HG03457 (cell line): Measurements from ENCODE around the gene MYO5B.

ENCODE experiments used
- ATAC-seq: cut with Tn5 transposase; IDR thresholded peaks from one replicate; pipeline ENCODE4 v1.9.1; 2021; ENCODE audit warnings: moderate number of reproducible peaks; ENCODE audit not compliant: unreplicated experiment

MYO5B gene

DNA sequence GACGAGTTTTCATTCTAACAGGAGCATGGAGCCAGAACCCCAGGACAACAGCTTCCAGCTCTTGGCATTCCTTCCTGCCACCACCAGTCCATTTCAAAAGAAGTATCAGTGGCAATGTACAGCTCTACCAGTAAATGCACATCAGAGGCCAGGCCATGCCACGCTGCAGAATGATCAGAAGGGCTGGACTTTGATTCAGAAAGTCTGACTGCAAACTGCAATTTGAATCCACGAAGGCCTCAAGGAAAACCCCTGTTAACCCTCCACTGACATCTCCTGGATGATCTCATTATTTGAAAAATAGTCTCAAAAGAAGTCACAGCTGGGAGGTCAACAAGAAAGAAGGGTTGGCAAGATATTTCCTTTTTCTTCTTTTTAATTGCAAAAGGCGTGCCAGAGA is 119.2 kb downstream of the MYO5B start:
- ATAC-seq = no peak

DNA sequence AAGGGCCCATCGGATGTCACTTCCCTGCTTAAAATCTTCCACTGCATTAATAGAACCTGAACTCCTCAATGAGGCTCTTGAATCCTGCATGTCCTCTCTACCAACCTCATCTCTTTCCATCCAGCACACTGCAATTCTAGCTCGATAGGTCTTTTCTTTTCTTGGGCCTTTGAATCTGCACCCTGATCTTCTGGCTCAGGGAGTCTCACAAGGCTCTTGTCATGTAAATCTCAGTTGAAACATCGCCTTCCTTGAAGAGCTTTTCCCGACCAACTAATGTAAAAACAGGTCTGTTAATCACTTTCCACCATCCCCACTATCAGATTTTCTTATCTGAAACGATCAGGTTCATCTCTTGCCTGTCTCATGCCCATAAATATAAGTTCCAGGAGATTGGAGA is 120.5 kb downstream of the MYO5B start:
- ATAC-seq = no peak

DNA sequence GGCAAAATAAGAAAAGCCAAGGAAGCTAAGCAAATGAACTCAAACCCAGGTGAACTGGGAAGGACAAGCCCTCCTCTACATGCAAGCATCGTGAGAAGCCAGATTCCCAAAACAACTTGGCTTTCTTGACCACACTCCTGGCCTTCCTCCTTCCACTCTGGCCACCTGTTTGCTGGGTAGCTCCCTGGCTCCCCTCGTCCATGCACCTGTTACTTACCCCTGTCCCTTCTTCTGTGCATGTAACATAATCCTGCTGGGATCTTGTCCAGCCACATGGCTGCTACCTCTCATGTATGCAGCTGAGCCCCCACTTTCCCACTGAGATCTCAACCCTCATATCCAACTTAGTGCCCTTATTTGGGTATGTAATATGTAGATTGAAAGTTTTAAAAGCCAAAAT is 121.6 kb downstream of the MYO5B start:
- ATAC-seq = no peak

DNA sequence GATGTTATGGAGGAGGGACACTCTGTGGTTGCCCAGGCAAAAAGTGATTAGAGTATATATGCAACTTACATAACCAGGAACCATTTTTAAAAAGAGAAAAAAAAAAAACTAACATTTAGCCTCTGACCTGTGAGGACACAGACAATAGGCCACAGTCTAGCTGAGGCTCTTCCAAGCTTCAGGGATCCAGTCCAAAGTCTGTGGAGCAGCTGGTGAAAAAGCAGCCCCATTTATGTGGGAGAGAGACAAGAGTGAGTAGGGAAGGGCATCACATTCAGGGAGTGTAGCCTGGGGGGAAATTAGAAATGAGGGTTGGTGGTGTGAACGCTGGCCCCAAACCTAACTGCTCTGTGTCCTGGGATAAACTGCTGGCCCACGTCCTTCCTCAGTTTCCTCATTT is 122.8 kb downstream of the MYO5B start:
- no peak for ATAC-seq

DNA sequence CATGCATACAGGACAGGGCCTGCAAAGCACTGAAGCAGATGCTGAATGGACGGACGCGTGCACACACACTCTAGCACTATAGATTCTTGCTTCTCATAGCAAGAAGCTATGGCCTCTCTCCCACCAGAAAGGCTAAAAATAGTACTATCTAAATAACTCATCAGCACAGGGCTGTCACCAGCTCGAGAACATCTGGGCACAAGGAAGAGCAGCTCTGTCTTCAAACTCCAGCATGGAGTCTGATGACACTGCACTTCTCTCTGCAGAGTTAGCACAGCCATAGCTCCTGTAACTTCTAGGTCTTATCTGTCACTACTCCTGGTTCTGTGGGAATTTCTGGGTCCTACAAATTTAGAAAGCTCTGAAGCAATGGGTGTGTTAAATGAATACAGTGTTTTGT is 123.5 kb downstream of the MYO5B start:
- ATAC-seq = no peak

DNA sequence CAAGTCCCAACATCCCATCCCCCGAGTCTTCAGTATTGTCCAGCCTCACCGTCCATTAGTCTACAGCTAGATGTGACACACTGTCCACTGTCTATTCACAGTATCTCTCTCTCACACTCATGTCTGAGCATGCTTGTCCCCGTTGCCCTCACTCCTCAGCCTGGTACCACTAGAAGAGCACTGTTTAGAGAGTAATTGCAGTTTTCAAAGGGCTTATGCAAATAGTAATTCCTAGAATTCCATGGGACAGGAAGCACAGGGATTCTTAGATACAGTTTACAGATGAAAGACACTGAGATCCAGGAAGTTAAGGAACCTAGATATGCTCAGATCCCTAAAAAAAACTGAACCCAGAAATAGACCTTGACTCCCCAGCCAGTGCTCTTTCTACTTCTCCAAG is 125.5 kb downstream of the MYO5B start:
- ATAC-seq = no peak

DNA sequence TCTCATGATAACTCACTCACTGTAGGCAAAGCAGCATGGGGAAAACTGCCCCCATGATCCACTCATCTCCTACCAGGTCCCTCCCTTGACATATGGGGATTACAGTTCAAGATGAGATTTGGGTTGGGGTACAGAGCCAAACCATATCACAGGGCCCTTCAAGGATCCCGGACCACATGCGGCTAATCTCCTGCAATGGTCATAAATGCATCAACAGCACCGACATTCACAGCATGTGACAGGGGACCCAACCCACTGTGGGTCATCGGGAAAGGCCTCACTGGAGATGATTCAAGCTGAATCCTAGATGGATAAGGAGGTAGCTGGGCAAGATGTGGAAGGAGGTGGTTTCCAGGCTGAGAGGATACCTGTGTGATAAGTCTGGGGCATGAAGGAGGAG is 129.4 kb downstream of the MYO5B start:
- ATAC-seq = no peak

DNA sequence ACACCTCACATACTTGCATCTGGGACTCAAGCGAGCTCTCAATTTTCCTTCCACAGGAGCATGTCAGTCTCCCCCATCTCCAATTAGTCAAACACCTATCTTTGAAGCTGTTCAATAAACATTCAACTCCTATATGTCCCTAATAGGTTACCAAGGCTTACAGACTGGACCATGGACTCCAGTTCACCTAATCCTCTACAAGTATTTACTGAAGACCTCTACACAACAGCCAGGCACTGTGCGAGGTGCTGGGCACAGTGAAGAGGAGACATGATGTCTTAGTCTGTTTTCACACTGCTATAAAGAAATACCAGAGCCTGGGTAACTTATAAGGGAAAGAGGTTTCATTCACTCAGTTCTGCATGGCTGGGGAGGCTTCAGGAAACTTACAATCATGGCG is 129.9 kb downstream of the MYO5B start:
- ATAC-seq = no peak

DNA sequence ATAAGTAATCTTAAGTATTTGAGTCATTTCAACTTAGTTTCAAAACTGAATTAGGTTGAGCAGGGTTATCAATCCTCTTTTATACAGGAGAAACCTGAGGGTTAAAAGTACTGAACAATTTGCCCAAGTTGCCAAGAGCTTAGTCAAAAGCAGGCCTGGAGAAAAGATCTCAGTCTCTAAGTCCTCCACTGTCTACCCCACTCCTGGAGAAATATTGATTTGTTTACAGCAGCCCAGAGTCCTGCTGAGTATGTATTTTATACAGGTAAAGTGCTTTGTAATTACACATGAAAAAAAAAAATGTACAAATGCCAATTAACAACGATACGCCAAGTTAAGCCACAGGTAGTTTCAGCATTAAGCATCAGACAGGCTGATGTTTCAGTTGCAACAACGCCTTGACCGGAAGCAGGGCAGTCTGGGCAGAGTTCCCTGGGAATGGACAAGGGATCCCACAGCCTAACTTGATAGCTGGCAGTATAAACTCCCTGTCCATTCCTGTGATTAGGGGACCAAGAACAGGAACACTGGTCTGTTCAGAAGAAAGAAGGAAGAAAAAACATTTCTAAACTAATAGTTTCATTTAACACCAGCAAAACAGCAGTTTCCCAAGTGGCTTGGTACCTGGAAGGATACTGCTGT is 132.9 kb downstream of the MYO5B start:
- no peak for ATAC-seq

DNA sequence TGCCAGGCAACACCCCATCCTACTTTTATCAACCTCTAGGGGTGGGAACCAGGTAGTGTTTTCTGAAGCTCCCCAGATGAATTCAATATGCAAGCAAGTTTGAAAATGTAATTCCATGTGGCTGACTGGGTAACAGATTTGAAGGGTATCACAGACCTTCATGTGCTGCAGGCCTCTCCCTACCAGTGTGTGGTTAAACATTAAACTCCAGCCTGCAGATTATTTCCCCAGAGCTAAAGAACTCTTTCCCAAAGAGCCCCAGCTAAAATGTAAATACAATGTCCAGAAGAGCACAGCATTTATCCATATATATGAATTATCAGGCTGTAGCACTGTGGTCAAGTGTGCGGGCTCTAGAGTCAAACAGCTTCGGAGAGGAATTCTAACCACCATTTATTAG is 134.1 kb downstream of the MYO5B start:
- no peak for ATAC-seq

DNA sequence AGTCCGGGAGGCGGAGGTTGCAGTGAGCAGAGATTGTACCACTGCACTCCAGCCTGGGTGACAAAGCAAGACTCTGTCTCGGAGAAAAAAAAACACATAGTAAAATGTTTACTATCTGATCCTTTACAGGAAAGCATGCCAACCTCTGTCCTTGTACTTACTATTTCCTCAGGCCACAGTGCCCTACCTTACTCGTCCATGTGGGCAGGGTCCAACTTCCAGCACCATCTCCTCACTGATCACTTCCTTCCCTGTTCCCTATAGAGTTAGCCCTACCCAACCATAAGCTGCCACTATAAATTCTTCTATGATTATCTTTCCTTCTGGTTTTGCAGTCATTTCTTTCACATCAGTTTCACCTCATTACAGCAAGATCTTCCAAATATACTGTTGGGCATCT is 136.2 kb downstream of the MYO5B start:
- ATAC-seq = no peak

DNA sequence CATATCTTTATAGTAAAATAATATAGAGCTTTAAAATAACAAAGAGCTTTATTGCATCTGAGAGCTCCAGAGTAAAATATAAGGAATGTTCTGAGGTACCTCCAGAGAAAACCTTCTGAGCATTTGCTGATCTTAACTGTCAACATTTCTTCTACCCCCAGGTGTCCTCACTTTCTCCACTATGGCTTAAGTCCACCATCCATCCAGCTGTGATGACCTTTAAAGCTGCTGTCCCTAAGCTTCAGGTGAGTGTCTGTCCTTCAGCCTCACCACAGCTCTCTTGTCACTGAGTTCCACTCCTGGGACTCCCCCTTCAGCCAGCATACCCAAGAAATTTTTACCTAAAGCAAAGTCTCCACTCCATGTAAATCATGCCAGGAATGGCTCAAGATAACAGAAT is 137.9 kb downstream of the MYO5B start:
- no peak for ATAC-seq

DNA sequence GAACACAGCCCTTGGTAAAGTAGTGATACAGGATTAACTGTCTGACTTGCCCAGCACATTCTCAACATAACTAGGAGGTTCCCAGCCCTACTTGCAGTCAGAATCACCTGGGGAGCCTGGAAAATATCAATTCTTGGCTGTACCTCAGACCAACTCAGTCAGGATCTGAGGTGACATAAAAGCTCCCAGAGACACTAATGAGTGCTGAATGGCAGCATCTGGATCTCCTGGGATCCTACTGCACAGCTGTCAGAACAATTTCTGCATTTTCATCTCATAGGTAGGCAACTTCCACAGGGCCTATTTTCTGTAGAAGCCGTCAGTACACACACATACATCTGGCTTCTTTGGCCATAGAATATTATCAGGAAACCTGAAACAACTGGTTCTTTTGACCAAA is 138.8 kb downstream of the MYO5B start:
- no peak for ATAC-seq

DNA sequence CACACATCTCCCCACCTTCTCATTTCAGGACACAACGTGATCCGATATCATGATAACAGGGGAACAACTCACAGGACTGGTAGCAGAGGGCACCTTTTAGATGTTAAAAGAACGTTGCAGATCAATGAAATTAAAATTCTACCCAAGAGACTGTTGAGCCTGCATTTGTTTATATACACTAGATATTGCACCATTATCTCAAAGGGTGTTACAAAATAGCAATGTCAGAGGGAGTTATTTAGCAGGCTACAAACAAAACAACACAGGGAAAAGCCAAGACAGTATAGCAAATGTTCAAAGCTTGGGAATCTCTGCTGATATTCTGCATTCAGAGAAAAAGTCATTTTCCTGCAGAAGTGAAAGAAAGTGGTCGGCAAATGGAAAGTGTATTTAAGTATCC is 139.5 kb downstream of the MYO5B start:
- ATAC-seq = no peak

DNA sequence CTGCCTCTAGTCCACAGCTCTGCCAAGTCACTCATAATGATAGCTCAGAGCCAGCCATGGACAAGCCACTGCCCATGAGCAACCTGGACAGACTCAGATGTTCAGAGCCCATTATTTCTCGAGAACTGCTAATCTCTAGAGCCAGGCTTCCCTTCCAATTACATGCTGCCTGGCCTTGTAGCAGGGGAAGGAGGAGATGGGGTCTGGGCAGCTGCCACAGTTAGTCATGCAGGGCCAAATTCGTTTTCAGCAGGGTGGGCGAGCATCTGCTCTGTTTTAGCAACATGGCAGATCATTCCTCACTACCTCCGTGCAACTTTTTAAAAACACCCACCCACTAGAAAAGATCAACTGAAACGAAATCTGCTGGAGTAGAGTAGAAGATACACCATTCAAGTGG is 141.8 kb downstream of the MYO5B start:
- no peak for ATAC-seq

DNA sequence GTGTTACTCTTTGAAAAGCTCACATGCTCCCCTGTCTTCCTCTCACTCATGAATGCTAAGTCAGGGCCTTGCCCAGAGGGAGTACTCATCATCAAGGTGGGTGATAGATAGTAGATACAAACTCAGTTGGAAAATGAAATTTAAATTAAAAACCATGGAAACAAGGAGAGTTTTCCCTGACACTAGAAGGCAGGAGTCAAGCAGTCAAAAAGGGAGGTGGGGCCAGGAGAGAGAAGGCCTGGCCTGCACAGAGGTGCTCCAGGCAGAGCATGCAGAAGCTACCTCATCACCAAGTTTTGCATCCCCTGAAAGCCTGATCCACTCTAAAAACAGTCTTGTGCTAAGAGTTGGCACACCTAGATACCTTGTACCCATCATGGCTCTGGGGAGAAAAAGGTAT is 143.7 kb downstream of the MYO5B start:
- no peak for ATAC-seq

DNA sequence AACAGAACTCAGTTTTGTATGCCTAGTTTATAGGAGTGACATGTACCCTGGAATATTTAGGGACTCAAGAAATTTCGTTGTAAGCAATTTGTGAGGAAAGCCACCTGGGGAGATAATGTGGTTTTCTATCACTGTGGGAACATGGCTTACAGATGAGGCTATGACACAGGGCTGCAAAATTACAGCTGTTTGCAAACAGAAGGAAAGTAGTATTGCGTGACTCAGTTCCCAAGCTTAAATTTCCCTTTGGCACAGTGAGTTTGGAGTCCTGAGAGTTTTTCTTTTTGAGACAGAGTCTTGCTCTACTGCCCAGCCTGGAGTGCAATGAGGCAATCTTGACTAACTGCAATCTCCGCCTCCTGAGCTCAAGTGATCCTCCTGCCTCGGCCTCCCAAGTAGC is 149.8 kb downstream of the MYO5B start:
- no peak for ATAC-seq

DNA sequence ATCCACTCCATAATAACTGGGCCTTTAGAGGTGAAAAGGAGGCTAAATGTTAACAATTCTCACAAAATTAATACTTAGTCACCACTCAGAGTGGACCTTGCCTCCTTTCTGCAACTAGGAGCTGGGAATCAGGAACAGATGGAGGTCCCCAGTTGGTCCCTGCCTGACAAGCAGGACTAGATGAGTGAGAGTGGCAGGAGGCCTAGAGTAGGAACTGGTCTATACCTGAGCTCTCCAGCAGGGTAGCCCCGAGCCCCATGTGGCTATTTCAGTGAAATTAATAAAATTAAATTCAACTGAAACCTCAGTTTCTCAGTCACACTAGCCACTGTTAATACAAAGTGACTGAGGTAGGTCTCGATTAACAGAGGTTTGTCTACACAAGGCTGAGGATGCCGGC is 150.5 kb downstream of the MYO5B start:
- no peak for ATAC-seq

DNA sequence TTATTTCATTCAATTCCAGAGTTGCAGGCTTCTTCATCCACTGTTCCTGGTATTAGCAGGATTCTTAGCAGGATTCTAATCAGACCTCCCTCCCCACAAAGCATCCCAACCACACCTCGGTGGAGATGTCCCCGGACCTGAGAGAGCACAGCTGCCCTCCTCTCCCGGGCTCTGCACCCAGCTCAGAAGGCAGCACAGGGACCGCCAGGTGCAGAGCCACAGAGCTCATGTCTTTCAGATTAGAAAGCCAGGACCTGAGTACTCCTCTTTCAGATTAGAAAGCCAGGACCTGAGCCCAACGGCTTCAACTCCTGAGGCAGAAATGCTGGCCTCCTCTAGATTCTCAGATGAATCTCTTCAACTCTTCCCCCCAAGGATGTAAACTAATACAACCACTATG is 152.3 kb downstream of the MYO5B start:
- no peak for ATAC-seq

DNA sequence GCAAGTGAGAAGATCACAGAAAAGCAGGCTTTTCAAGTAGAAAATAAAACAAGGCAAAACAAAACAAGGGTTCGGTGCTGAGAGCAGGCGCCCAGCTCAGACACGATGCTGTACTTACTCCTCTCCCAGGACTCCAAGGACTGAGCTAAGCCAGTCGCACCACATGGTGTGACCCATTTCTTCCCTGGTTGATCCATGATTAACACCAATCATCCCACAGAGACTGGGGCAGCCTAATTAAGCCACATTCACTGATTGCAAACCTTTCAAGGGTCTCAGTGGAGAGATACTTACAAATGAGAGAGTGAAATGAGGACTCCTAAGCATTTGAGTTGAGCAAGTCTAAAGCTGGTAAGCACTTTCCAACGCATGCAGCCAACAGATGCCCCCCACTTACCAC is 155.2 kb downstream of the MYO5B start:
- ATAC-seq = no peak

DNA sequence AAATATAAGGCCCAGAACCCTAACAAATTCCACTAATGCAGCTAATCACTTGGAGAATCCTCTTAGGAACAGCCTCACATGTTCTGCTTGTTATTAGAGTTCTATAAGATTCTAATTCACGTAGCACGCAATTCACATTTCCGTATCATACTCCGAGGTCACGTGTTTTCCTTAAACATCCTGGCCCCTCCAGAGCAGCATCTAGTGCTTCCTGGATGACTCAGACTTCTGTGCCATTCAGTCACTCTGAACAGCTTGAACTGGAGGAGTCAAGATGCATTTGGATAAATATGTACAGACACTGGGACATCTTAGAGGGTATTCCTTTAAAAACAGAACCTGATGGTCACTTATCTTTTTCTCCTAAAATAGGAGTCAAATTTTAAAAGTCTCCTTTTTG is 156.5 kb downstream of the MYO5B start:
- ATAC-seq = no peak

DNA sequence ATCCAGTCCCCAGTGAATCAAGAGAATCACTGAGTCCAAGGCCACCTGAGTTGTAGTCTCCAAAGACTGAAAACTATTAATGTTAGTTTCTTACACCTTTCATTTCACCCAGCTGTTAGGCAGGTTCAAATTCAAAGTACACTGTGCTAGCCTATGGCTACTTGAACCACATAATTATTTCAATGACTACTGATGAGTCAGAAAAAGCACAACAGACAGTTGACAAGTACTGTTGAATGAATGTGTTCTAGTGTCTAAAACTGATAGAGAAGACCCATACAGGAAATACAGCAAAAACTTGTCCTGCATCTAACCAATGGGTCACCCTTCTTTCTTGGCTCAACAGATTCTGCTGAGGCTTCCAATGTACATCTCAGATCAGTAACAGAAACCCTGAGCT is 160.9 kb downstream of the MYO5B start:
- ATAC-seq = no peak

DNA sequence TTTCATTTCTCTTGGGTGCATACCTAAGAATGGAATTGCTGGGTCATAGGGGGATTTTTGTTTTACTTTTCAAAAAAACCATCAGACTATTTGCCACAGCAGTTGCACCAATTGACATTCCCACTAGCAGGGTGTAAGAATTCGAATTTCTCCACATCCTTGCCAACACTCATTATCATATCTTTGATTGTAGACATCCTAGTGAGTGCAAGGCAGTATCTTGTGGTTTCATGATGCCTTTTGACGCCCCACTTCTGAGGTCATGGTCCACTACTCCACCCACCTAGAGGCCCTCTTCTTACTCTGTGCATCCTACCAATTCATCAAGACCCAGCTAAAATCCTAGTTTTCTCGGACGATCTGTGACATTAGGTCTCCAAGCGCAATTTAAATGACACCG is 161.9 kb downstream of the MYO5B start:
- no peak for ATAC-seq

DNA sequence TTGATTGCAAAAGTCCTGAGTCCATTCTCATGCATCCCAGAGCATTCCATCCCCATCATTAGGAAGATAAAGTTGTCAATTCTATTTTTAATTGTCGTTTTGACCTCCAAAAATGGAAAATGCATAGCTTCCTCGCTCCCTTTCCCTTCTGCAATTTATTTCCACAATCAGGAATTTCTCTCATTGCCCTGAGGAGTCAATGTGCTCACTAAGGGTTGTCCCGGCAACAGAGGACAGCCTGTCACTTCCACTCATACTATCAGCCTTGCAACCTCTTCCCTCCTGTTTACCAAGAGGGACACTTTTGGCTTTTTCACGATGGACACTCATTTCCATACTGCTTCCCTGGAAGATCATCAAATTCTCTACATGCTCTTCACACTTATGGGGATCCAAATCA is 164.8 kb downstream of the MYO5B start:
- no peak for ATAC-seq
